ENCODE measurements around the gene ZSCAN32.

Gene ZSCAN32

DNA sequence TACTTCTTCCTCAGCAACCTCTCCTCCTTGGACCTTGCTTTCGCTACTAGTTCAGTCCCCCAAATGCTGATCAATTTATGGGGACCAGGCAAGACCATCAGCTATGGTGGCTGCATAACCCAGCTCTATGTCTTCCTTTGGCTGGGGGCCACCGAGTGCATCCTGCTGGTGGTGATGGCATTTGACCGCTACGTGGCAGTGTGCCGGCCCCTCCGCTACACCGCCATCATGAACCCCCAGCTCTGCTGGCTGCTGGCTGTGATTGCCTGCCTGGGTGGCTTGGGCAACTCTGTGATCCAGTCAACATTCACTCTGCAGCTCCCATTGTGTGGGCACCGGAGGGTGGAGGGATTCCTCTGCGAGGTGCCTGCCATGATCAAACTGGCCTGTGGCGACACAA is 44.7 kb downstream of the ZSCAN32 start:
- DNase-seq = no peak

DNA sequence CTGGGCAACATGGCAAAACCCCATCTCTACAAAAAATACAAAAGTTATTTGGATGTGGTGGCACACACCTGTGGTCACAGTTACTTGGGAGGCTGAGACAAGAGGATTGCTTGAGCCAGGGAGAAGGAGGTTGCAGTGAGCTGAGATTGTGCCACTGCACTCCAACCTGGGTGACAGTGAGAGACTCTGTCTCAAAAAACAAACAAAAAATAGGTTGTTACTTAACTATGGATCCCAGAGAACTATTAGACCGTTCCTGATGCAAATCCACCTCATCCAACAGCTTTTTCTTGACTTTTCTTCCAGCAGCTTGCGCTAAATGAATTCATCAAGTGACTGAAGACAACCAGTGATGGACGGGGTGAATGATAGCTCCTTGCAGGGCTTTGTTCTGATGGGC is 45.2 kb downstream of the ZSCAN32 start, which contains the start of gene OR2C1:
Gene OR2C1 (plus strand): TSS at position 301 of the 400 bp plus-strand sequence. CDS start 52 bp downstream, at position 353.
- DNase-seq = no peak

DNA sequence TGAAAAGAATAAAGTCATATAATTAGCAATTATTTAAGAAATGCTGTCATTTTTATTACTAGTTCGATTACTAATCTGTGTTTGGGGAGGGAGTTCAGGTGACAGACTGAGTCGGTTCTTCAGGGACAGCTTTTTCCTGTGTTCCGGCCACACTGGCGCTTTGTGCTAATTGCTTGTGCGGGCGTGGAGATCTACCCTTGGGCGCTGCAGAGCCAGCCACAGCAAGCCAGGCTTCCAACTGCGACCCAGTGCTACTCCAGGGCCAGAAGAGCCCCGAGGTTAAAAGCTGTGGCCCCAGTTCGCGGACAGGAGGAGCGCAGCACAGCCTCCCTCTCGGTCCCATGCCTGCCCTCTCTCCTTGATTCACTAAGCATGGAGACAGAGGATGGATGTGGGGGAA is 51.6 kb downstream of the ZSCAN32 start:
- no peak for DNase-seq

DNA sequence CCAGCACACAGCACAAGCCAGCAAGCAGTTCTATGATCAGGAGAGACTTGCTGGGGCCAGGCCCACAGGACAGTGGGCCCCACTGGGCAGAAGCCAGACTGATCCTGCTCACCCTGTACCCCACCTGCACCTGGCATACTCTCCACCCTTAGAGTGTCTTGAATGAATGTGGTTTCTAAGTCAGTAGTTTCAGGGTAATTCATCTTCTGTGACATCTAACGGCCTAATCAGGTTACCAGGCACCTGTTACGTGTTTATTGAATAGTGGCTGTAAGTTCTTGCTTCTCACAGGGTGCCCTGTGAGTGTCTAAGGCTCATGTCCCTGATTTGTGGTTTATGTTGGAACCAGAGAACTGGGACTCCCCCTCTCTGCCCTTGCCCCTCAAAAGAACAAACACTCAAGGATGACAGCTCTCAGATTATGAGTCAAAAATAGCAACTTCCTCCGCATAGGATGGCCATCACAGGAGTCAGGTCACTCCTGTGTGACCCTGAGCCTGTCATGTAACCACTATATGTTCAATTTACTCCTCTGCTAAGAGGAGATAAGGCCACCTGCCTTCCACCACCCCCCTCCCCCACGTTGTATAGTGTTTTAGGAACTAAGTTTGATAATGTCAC is 52.1 kb downstream of the ZSCAN32 start:
- DNase-seq = no peak

DNA sequence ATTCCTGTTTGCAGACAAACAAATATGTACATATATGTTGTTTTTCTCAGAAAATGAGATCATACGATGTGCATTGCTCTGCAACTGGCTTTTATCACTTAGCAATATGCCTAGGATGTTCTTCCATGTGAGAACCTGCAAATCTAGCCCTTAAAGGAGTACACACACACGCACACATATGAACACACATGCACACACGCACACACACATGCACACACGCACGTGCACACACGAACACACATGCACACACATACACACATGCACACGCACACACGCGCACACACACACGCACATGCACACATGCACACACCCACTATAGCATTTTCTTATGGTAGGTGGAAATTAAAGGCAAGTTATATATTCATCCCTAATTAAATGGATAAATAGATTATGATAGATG is 53.2 kb downstream of the ZSCAN32 start:
- no peak for DNase-seq

DNA sequence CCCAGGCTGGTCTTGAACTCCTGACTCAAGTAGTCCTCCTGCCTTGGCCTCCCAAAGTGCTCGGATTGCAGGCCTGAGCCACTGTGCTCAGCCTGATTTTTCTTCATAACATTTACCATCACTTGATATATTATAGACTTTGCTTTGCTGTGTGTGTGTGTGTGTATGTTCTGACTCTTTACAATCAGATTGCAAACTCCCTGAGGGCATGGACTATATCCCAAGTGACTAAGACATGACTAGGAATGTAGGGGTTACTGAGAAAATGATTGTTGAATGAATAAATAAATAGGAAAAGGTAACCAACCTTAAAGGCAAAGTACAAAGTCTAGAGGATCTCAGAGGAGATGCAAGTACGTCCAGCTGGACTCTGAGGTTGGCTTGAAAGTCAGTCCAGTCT is 54.8 kb downstream of the ZSCAN32 start:
- DNase-seq = no peak

All from suppressor macrophage treated with lipopolysaccharide for 1 hour (primary cell).